Lung (tissue), 12 donors: ENCODE results near the gene RXRA. TPM values are rescaled to one million over a fixed set of nuclear protein-coding genes. Genes with fewer than 3 reads are reported as not detected.

ENCODE experiments used
- ATAC-seq: fragments of 200-7000 bp; cut with Tn5 transposase; one replicate; pipeline ENCODE4 v1.9.1; 2020; ENCODE audit warnings: moderate number of reproducible peaks; ENCODE audit not compliant: insufficient read depth, low FRiP score
- DNase-seq, 3 donors: peaks; one replicate each; pipeline ENCODE4 v3.0.0-alpha.2; 2013 to 2017
- H3K27ac ChIP-seq, 2 donors: one replicate each; pipeline ENCODE4 v1.5.1; 2013; ENCODE audit warnings: mild to moderate bottlenecking in 2 of 2, moderate library complexity in 2 of 2, control low read depth in 1 of 2, inconsistent platforms in 1 of 2, low read depth in 1 of 2, low read length in 1 of 2
- H3K27me3 ChIP-seq, 3 donors: one replicate each; pipeline ENCODE4 v1.5.1; 2013; ENCODE audit warnings: low read length in 2 of 3; ENCODE audit not compliant: control insufficient read depth in 3 of 3, insufficient read depth in 3 of 3
- H3K36me3 ChIP-seq, 4 donors: one replicate each; pipeline ENCODE4 v1.5.1; 2013; ENCODE audit warnings: low read length in 4 of 4, mild to moderate bottlenecking in 1 of 4, moderate library complexity in 1 of 4; ENCODE audit not compliant: control insufficient read depth in 4 of 4, insufficient read depth in 4 of 4
- H3K4me1 ChIP-seq, 5 donors: one replicate each; pipeline ENCODE4 v1.5.1; 2013; ENCODE audit warnings: low read length in 5 of 5, mild to moderate bottlenecking in 2 of 5, moderate library complexity in 1 of 5; ENCODE audit not compliant: control insufficient read depth in 5 of 5, insufficient read depth in 5 of 5
- H3K4me3 ChIP-seq: one replicate; pipeline ENCODE4 v1.5.1; 2013; ENCODE audit warnings: mild to moderate bottlenecking, control low read depth, moderate library complexity
- H3K9ac ChIP-seq, 2 donors: one replicate each; pipeline ENCODE4 v1.5.1; 2013; ENCODE audit warnings: low read length in 2 of 2, control low read depth in 1 of 2; ENCODE audit not compliant: insufficient read depth in 1 of 2
- H3K9me3 ChIP-seq, 4 donors: one replicate each; pipeline ENCODE4 v1.5.1; 2013; ENCODE audit warnings: low read length in 3 of 4, mild to moderate bottlenecking in 1 of 4, moderate library complexity in 1 of 4; ENCODE audit not compliant: control insufficient read depth in 4 of 4, insufficient read depth in 3 of 4
- CTCF ChIP-seq: IDR thresholded peaks from 2 replicates; pipeline ENCODE4 v1.5.1; 2012; ENCODE audit warnings: mild to moderate bottlenecking; ENCODE audit errors: control extremely low read depth, extremely low read depth
- WGBS, 2 donors: extraction: QIAGEN DNeasy Blood & Tissue Kit; methylation state at CpG; one replicate each; pipeline ENCODE4 v1.1.7; 2013; 5-methylcytosine and 5-hydroxymethylcytosine counted together
- polyA plus RNA-seq, 2 donors: library from polyadenylated mRNA; stranded (reverse); fragments of 200-250 nt; gene quantifications; one replicate each; pipeline ENCODE4 v1.2.1, GENCODE V29; 2013
- total RNA-seq, 2 donors: library from RNA; depleted of rRNA in 1 of 2; stranded (reverse); fragments of >200 nt in 1 of 2; gene quantifications; one replicate each; pipeline ENCODE4 v1.2.1, GENCODE V29; 2014 to 2021
- donor health status: control.
- donor health status: control.
- donor health status: Bipolar disorder and iron deficiency.
- donor health status: healthy.
- donor health status: DM: yes; HTN: yes; CAD: no.

The RXRA gene
- total and polyA plus RNA-seq, 4 donors = 24.2 to 85.2 (median 52.2) TPM

GRCh38 chr9:134462318-134462717 is 136.1 kb downstream of the RXRA start:
- Histone ChIP-seq H3K36me3 (no peaks in the 10 kb centered on the region), H3K27ac (no peak overlapping the region), H3K4me1 (peaks cover 0 to 11% (median 0%) of the 10 kb centered on the region in 5 donors), H3K27me3 (no peaks in the 10 kb centered on the region), H3K9me3 (peaks cover 0 to 3% (median 0%) of the 10 kb centered on the region in 4 donors), H3K9ac (no peak overlapping the region), H3K4me3 (no peak overlapping the region)
- no peak for DNase-seq
- ATAC-seq = no peak
- WGBS, 2 donors = 39 to 58% methylated on average over 13 of the region's 13 CpGs
- TF ChIP-seq CTCF = no peak

GRCh38 chr9:134463280-134463679 is 137.0 kb downstream of the RXRA start:
- ATAC-seq = no peak
- no peak for TF ChIP-seq CTCF
- H3K9me3 ChIP-seq = peaks cover 0 to 3% (median 0%) of the 10 kb centered on the region in 4 donors
- WGBS, 2 donors = 82 to 86% methylated on average over 7 of the region's 7 CpGs
- H3K36me3 ChIP-seq = no peaks in the 10 kb centered on the region
- no peak for DNase-seq
- H3K27me3 ChIP-seq = no peaks in the 10 kb centered on the region
- no peak overlapping the region for H3K4me3 ChIP-seq
- no peak overlapping the region for H3K27ac ChIP-seq
- peaks cover 0 to 5% (median 0%) of the 10 kb centered on the region in 5 donors for H3K4me1 ChIP-seq
- no peak overlapping the region for H3K9ac ChIP-seq

GRCh38 chr9:134466869-134467616 is 140.8 kb downstream of the RXRA start:
- Histone ChIP-seq H3K27ac (no peak overlapping the region), H3K4me1 (peaks cover 0 to 5% (median 0%) of the 10 kb centered on the region in 5 donors), H3K9me3 (no peaks in the 10 kb centered on the region), H3K9ac (no peak overlapping the region), H3K4me3 (no peak overlapping the region), H3K36me3 (no peaks in the 10 kb centered on the region), H3K27me3 (no peaks in the 10 kb centered on the region)
- ATAC-seq (no peak), DNase-seq (no peak)
- TF ChIP-seq CTCF = no peak
- WGBS, 2 donors = 88 to 89% methylated on average over 19 to 20 of the region's 20 CpGs
